Colon (tissue), 2 donors: ENCODE data around the gene EIF3K.

Experiments used
- FAIRE-seq: peaks from 2 replicates; lab custom pipeline; 2012; peaks lifted over from hg19 to GRCh38; lab: Jason Lieb, UNC
- donor health status: control.
- donor health status: control.

Gene EIF3K

GRCh38 chr19:38650172-38650775 lies 31.3 kb downstream of the EIF3K start:
- FAIRE-seq, result no peak

- no peak for FAIRE-seq
These were observed 32.1 kb downstream of the EIF3K start for GRCh38 chr19:38650911-38651584.

- no peak for FAIRE-seq
These were observed 34.1 kb downstream of the EIF3K start for GRCh38 chr19:38653028-38653571.

DNA sequence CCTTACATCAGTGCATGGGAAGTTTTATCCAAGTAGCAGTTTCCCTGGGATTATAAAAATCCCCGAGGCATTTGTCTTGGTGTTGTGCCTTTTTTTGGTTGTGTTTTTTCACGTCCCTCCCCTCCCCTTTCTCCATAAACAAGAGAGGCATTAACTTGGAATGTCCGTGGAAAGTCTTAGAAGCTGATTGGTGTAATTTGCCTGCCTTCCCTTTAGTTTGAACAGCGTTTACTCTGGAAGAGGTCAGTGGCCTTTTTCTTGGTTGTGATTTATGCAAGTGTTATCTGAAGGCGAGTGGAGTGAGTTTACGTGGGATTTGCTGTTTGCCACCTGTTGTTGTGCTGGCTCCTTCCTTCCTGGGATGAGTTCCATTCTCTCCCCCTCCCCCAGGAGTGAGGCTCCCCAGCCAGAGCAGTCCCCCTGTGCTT lies 35.7 kb downstream of the EIF3K start:
- no peak for FAIRE-seq

GRCh38 chr19:38655148-38655824 lies 36.3 kb downstream of the EIF3K start:
- FAIRE-seq, result no peak

GRCh38 chr19:38656171-38656981 lies 37.4 kb downstream of the EIF3K start:
- no peak for FAIRE-seq

DNA sequence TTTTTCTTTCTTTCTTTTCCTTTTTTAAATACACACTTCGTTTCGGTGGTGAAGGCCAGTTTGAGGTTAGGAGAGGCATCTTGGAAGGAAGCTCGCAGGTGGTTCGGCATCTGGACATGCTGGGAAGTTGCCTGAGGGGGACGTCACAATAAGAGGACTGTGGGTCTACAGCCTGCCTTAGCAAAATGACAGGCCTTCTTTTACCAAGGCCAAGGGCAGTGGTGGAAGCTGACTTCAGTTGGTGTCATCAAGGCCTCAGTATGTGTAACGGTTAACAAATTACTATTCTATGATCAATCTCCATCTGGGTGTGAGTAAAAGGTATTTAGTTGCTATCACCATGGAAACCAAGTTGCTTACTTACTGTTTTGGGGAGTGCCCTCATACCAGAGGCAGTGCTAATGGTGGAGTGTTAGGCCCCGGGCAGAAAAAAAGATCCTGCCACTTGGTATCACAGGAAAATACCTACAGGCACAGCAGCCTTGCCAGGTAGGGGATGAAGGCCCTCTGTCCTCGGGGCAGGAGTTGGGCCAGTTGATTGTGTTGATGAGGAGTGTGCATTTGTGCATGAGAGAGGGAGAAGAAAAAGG lies 38.7 kb downstream of the EIF3K start:
- FAIRE-seq, result no peak

DNA sequence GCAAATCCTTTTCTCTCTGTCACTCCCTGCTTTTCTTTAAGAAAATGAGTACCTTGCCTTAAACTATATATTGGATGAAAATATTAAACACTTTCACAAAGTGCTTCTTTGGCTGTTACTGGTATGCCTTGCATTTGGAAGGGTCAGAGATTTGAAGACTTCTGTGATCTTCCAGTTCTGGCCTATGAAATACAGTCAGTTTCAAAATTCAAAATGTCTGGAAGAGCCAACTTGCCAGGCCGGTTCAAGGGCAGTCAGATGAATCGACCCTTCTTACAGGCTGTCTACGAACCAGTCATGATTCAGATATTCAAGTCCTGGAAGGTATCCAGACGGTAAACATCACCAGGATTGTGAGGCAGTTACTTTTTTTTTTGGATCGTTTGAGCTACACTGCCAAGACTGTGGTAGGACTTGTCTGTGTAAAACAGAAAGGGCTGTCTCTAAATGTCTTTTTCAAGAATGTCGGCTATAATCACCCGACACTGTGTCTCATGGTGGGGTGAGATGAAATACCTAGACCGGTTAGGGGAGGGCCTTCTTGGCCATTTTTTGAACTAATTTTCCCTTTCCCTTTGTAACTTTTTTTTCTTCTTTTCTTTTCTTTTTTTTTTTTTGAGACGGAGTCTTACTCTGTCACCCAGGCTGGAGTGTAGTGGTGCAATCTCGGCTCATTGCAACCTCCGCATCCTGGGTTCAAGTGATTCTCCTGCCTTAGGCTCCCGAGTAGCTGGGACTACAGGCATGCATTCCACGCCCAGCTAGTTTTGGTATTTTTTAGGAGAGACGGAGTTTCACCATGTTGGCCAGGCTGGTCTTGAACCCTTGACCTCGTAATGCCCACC lies 39.7 kb downstream of the EIF3K start:
- no peak for FAIRE-seq

DNA sequence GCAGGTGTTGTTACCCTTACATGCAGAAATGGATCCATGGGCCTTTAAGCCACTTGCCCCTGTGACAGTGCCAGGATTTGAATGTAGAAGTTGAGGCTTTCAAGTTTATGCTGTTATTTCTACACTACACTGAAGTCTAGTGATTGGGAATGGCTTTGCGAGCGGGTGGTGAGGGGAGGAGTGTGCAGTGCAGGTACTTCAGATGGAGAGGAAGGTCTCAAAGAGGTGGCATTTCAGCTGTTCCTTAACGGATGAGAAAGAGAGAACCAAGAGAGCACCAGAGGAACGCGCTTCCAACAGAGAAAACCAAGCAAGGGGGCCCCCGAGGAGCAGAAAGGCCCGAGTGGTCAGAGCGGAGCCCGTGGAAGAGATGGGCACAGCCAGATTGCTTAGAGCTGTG lies 41.7 kb downstream of the EIF3K start:
- no peak for FAIRE-seq

DNA sequence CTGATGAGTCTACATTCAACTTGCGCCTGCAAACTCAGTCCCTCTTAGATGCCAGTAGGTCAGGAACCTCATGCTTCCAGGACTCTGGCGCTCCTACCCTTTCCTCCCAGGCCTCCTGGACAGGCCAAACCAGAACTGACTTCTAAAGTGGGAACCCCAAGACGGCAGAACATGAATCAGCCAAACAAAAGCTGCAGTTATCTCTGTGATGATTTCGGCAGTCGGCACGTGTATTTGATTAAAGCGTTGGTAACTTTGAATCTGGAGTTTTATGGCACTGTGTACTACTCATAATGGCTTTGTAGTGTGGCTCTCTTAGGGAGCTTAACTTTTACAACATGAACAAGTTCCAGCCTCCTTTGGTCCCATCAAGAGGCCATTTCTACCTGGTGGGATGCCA lies 42.1 kb downstream of the EIF3K start:
- no peak for FAIRE-seq

DNA sequence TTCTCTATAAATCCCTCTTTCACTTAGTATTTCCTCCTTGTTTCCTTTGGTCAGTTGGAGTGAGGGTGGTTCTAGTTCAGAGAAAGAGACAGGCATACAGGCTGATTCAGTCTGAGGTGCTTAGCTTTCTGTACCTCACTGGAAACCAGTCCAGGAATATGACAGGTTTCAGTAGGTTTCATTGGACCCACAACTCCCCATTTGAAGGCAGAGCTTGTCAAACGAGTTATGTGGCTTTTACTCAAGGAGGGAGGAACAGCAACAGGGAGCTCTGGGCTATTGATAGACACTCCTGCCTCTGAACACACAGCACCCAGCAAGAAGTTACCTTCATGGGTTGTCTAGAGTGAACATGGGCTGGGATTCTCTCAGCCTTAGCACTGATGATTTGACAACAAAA lies 43.0 kb downstream of the EIF3K start:
- FAIRE-seq, result no peak

GRCh38 chr19:38662537-38663155 lies 43.7 kb downstream of the EIF3K start:
- FAIRE-seq, result no peak

- no peak for FAIRE-seq
These were observed 44.2 kb downstream of the EIF3K start for GRCh38 chr19:38663156-38663651.

DNA sequence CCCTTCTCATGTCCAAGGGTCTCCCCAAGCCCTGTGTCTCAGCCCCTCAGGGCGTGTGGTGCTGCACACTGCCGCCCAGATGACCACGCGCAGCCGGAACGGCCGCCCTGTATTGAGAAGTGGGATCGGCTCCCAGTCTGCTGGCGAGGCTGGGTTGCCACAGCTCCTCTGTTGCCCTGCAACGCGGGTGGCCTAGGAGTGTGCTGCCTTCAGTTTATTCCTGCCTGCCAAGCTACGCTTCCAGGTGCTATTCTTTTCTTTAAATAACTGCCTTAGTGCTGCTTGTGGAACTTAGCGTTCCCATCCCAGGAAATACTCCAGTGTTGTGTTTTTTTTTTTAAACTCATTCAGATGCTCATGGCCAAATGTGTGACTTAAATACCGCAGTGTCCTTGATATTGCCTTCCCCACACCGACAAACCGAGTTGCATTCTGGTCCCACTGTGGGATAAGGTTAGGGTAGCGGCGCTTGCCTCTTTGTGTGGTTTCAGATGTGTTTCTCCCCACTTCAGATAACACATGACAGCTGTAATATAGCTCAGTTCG lies 45.0 kb downstream of the EIF3K start:
- no peak for FAIRE-seq

DNA sequence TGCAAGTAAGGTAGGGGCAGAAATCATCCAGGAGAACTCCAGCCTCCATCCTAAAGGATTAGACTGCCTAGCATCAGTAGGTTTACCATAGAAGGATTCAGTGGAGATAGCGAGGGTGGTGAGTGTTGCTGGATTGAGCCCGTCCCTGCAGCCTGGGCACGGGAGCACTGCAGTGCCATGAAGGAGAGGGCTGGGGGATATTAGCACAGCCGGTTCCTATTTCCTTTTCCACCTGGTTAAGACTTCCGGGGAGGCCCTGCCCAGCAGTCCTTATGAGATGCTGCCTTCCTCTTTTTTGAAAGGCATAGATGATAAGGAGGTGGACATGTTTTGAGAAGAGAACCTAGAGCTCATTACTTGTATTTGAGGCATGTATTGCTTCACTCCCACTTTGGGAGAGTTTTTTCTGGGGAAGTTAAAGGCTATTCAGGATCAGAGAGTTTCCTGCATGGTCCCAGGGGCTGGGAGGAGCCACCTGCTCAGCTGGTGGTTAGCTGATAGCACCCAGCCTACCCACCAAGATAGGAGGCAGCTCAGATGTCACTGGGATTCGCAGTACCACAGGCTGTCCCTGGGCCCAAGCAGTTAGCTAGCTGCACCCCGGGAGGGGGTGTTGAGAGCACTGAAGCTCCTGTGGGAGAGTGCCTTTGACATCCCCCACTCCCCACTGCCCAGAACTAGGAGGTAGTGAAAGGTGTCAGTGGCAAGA lies 45.7 kb downstream of the EIF3K start:
- FAIRE-seq, result no peak

DNA sequence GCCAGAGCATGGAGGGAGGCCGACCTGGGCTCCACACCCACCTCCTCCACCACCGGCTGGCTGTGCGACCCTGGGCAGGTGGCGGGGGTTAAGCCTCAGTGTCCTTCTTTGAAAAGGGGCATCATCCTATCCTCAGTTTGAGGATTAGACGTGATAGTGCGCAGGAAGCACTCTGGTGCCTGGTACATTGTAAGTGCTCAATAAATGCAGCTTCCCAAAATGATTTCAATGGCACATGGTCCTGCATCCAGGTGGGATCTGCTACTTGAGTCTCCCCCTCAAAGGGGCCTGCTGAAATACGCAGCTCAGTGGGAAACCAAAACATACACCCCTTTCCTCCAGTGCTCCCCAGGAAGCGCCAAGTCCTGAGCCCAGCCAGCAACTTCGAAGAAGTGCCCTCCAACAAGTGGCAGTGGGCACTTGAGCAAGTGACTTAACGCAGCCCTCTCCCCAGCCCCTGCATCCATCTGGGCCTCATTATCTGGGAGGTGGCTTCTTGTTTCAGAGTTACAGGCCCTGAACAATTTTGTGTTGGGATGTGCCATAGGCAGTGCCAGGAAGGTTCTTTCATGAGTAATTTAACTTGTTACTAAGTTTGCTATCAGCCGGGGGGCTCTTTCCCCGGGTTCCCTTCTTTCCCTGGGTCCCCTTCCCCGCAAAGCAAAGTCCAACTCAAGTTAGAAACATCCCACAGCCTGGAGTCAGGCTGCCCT lies 46.4 kb downstream of the EIF3K start:
- no peak for FAIRE-seq

DNA sequence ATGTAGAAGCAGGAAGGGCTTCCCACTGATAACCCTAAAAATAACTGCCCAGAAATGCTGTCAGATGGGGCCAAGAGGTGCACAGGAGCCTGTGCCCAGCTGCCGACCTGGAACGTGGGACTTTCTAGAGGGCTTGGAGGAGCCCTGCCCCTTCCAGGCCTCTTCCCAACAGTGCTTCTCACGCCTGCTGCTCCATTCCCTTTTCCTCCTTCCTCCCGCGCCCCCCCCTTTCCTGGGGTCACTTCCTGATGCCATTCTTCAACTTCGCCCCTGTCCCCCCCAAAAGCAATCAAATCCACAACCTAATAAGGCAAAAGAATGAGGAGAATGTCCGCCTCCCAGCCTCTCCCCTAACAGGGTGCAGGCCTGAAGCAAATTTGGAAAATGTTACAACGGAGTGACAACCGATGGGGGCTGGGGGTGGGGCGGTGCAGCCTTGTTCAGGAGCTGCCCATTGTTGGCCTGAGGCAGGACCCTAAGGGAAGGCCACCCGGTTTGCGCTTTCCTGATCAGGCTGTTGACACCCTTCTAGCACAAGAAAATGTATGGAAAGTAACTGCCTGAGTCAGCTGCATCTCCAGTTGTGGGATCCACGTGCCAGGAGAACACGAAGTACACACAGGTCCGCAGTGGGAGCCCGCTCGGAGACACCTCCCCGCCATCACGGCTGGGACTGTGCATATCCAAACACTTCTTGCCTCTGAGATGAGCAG lies 47.1 kb downstream of the EIF3K start:
- no peak for FAIRE-seq
